DMS79 treated with DMSO at 0.1 percent for 48 hours (cell line): ENCODE measurements around the gene CORO1C.
"Not testable (repeated sequence)": the region's sequence is repeated elsewhere in the genome, so short reads cannot be mapped to it uniquely, and the experiment has no call there.

Source experiments
- DNase-seq: peaks from one replicate; lab custom pipeline; 2025; lab: John Stamatoyannopoulos, UW

The CORO1C gene

DNA sequence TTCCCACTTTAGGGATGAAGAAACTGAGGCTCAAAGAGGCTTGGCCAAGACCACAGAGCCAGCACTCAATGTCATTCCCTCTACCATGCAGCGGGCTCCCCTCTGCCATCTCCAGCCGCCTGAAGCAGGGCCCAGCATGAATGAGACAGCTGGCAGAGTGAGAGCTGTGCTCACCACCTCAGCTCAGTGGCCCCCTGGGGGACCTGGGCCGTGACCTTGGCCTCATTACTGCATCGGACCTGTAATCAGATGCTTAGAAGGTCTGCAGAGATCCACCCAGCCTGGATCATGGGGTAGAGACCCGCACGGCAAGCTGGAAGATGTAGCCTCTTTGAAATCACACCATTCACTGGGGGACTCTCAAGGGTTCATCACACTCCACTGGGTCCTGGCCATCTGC is 22.7 kb upstream of the CORO1C start:
- no peak for DNase-seq

DNA sequence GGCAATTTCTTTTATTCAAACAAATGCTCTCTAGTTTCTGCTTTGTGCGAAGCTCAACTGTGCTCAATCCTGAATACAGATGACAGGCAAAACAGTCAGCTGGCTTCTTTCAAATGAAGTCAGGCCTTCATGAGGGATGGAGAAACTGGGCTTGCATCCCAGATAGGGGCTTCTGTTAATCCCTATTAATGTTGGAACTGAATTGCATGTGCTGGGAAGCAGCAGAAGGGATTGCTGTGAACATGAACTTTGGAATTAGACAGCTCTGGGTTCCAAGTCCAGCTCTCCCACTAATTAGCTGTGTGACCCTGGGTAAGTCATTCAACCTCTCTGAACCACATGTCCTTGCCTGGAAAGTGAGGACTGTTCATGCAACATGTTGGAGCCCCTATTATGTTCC is 21.1 kb upstream of the CORO1C start:
- no peak for DNase-seq

DNA sequence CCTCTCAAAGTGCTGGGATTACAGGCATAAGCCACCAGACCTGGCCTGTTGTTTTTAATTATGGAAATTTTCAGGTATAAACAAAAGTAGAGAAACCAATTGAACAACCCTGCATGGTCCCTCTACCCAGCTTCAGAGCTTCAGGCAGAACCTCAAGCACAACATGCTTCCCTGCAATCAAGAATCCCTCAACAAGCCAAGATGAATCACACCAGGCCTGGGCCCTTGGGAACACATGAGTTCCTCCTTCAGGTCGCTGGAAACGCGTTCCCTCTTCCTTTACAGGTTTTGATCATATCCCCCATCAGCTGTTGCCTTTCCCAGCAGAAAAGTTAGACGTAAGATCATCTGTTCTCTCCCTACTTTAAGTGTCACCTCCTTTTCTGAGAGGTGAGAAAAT is 20.5 kb upstream of the CORO1C start:
- no peak for DNase-seq

DNA sequence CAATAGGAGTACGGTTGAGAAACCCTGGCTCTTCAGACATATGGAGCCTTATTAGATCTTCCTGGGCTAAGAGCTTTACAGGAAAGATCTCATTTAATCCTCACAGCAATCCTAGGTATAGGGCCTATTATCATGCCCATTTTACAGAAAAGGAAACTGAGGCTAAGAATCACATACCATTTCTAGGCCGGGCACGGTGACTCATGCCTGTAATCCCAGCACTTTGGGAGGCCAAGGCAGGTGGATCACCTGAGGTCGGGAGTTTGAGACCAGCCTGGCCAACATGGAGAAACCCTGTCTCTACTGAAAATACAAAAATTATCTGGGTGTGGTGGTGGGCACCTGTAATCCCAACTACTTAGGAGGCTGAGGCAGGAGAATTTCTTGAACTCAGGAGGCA is 19.7 kb upstream of the CORO1C start:
- DNase-seq = not testable (repeated sequence)

DNA sequence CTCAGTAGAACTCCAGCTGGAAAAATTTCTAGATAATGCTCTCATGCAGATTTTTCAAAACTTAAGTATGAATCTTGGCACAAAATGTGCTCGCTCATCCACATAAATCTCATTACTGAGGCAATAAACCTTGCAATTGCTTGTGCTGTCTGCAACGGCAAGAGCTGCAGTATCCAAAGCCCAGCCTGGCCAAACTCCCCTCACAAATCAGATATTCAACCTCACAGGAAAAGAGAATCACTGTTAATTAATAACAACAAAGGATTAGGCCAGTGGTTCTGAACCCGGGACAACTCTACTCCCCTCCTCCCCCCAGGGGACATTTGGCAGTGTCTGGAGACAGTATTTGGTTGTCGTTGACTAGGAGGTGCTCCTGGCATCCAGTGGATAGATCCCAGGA is 19.2 kb upstream of the CORO1C start:
- DNase-seq = no peak

DNA sequence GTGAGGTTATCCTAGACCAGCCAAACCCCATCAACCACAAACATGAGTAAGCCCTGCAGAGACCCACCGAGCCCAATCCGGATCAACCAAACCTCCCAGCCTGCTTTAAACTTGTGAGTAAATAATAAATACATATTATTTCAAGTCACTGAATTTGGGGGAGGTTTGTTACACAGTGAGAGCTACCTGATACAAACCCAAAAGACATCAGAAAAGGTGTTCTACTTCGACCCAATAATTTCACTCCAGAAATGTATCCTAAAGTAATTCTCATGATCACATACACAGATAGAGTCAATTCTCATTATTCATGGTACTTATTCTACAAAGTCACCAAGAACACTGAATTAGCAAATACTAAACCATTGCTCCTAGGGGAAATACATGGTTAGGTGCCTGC is 16.2 kb upstream of the CORO1C start:
- no peak for DNase-seq

DNA sequence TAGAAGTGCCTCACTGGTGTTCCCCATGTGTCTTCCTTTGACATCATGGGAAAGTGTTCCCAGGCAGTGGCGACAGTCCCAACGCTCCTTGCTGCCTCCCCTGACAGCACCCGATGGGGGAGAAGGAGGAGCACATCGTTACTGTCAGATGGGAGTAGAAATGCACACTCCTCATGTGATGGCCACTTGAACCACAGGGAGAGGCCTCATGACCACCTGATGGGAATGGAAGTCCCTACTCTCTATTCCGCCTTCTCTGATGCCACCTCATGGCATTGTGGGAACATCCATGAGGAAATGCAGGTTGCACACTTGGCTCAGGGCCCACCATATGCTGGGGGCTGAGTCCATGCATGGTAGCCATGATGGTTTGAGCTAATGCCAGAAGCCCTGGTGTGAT is 14.3 kb upstream of the CORO1C start:
- no peak for DNase-seq

DNA sequence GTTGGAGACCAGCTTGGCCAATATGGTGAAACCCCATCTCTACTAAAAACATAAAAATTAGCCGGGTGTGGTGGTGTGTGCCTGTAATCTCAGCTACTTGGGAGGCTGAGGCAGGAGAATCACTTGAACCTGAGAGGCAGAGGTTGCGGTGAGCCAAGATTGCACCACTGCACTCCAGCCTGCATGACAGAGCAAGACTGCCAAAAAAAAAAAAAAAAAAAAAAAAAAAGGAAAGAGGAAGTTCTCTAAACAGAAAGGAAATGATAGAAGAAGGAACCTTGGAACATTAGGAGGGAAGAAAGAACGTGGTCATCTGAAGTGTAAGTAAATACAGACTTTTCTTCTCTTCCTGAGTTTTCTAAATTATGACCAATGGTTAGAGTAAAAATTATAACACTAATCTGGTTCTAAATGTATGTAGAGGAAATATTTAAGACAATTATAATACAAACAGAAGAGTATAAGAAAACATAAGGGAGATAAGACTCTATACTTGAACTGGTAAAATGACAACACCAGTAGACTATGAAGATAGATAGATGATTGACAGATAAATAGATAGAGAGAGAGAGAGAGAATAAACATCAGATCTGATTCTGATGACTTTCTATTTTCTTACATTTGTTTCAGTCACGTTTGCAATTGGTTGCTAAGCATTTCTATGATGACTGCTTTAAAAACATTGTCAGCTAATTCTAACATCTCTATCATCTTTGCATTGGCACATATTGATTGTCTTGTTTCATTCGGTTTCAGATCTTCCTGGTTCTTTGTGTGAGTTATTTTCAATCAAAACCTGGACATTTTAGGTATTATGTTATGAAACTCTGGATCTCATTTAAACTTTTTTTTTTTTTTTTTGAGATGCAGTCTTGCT is 12.9 kb upstream of the CORO1C start:
- DNase-seq = no peak

DNA sequence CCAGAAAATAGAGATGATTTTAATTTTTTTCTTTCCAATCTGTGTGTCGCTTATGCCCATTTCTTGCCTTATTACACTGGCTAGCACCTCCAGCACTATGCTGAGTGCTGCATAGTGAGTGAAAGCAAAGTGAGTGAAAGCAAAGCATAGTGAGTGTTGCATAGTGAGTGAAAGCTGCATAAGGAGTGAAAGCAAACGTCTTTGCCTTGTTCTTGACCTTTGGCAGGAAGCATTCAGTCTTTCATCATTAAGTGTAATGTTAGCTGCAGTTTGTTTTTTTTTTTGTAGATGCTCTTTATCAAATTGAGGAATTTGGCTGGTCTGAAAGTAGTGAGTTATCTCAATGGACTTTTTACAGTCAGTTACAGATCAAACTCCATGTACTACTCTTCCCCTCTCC is 6.9 kb upstream of the CORO1C start:
- DNase-seq = no peak

DNA sequence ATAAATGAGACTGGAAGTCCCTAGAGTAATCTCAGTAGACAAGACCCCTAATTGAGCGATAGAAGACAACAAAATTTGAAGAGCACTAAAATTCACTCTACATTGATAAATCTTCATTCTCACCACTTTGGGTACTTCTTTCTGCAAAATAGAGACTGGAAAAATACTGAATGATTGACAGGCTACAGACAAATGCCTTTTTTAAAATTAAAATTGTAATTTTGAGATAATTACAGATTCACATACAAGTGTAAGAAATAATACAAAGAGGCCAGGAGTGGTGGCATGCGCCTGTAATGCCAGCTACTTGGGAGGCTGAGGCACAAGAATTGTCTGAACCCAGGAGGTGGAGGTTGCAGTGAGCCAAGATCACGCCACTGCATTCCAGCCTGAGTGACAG is 4.5 kb upstream of the CORO1C start:
- DNase-seq = no peak

DNA sequence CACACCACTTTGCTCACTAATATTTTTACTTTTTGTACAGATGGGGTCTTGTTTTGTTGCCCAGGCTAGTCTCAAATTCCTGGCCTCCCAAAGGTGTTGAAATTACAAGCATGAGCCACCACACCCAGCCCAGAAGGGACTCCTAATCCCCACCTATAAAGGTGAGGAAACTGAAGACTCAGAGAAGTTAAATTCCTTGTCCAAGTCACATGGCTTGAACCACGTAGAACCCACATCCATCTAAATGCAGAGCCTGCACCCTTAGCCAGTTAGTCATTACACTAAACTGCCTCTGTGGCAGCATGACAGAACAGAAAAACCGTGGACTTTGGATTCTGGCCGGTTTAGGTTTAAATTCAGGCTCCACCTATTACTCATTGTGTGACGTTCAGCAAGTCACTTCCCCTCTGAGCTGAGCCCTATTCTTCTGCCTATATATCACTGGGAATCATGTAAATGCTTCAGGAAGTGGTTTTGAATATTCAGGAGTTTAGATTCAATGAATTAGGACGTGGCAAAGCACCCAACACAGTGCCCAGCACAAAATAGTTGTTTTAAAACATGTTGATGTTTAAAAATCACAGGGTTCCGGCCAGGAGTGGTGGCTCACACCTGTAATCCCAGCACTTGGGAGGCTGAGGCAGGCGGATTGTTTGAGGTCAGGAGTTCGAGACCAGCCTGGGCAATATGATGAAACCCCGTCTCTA is 3.0 kb upstream of the CORO1C start:
- no peak for DNase-seq

DNA sequence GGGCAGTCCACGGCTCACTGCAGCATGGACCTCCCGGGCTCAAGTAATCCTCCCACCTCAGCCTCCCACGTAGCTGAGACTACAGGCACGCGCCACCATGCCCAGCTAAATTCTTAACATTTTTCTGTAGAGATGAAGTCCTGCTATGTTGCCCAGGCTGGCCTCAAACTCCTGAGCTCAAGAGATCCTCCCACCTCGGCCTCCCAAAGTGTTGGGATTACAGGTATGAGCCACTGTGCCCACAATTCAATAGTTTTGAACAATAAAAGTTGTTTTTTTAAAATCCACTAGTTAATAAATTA is 1.9 kb upstream of the CORO1C start:
- not testable (repeated sequence) for DNase-seq

DNA sequence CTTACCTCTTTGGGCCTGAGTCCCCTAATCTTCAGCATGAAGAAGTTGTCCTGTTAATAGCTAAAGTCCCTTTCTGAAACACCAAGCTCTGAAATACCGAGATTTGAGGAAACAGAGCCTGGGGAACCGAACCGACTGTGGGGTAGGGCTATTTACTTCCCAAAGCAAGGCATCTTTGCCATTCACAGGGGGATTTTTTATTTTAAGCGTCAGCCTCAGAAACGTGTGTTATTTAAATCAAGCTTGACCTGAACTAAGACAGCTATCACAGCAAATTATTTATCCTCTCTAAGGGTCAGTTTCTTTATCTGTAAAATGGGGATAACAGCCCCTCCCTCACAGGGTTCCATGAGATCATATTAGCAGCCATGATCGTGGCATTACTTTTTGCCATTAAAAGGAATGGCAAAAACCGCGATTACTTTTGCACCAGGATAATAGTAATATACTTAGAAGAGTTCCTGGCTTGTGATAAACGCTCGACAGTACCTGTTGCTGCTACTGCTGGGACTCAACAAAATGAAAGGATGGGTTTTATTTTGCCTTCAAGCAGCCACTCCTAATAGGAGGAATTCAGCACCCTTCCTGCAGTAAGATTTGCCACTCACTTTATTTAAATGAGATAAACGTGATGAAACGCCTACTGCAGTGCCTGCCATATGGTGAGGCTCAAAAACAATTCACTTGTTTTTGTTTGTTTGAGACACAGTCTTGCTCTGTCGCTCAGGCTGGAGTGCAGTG is 1.3 kb upstream of the CORO1C start:
- no peak for DNase-seq

DNA sequence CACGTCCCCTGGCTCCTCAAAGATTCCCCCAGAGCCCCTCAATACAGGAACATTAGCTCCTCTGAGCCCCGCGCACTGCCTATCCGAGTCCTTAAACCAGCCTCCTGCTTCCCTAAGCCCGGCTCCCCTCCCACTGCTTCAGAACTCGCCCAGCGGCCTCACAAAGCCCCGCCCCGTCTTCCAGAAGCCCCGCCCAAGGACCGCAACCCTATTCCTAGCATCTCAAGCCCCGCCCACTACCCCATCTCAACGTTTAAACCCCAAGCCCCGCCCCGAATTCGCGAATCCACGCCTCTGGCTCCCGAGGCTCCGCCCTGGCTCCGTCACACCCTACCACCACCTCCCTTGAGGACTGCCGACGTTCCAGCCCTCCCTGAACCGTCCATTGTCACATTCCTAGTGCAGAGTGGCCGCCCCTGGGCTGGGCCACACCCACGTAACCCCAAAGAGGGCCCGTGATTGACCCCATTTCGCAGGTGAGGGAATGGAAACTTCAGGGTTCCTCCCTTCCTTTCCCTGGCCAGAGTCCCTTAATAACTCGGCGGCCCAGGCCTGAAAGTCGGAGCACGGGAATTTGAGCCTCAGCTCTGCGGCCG is 646 bp upstream of the CORO1C start:
- DNase-seq = no peak

DNA sequence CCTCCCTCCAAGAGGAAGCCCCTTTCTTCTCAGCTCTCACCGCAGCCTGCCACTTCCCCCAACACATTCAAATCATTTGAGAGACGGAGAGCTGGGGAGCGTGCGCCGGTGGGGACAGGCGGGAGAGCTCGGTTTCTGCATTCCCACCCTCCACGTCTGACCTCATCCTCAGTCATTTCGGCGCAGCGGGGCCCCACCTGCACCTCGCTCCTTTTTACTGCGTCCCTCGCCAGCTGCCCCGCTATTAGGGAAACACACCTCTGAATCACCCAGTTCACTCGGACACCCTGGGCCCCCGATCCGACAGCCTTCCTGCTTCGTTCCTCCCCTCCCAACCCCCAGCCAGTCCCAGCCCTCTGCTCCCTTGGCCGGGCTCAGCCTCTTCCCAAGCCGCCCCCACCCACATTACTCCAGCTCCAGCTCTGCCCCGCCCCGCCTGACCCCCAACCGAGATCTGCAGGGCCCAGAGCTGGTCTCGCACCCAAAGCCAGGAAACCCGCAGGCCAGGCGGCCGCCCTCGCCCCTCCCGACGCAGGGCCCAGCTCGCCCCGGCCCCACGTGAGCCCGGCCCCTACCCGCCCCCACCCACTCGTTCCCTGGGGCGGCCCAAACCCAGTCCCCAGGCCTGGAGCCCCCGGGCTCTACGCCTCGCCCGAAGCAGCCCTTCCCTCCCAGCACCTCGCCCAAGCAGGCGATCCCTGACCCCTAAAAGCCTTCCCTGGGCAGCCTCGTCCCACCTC is 783 bp downstream of the CORO1C start:
- peak; percentile 82 for DNase-seq

DNA sequence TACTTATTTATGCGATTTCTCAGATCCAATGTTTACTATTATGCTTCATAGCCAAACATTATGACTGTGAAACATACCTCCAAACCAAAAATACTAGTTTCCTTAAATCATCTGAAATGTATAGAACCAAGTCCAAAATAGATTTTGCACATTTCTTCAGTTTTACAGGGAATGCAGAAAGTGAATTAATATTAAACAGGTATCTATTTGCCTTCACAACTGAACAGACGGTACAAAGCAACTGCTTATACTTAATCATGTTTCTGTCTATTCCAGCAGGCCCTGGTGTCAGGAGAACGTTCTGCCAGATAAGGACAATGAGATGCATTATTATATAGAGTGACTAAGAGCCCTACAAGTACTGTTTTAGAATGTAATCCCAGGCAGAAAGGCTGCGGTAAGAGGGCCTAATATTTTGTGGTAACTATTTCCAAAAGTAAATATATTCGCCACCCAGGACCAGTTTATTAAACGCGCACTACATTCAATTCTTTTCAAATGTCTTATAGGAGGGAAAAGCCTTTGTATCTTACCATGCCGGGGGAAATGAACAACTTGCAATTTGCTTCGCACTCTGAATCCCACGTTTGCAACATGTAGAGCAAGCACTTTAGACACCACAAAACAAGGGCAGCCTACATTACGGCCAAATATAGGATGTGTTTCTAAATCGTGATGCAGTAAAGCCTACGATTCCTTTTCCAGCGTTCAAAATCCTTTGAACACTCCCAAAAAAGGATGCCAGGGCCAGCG is 1.5 kb downstream of the CORO1C start:
- peak; percentile 88 for DNase-seq

DNA sequence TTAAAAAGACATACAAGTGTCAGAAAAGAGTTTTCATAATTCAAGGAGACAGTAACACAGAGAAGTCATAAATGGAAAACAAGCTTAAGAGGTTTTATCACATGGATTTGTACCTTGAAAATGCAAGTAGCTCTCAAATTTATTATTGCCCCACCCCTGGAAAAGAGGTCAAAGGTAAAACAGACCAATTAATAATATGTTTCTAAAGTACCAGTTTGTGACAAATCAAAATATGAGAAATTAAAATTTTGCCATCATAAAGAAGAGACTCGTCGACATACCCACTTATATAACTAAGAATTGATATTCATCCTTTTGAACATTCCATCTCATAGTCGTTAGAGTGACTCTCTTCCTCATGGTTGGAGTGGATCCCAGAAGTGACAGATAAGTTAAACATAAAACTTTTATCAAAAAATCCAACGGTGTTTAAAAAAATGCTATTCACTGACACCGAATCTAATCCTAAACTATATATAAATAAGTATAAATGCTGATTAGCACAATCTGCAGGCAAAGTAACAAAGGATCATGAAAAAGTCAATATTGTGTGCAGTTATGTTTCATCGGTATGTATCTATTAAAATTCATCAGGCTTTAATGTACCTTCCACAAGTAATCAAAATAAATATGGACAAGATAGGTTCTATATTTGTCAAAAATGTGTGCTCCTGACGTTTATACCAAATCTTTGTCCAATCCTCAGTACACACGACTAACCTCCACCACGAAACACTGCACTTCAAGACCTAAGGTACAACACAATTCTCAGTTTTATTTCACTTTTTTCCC is 2.3 kb downstream of the CORO1C start:
- DNase-seq = no peak

DNA sequence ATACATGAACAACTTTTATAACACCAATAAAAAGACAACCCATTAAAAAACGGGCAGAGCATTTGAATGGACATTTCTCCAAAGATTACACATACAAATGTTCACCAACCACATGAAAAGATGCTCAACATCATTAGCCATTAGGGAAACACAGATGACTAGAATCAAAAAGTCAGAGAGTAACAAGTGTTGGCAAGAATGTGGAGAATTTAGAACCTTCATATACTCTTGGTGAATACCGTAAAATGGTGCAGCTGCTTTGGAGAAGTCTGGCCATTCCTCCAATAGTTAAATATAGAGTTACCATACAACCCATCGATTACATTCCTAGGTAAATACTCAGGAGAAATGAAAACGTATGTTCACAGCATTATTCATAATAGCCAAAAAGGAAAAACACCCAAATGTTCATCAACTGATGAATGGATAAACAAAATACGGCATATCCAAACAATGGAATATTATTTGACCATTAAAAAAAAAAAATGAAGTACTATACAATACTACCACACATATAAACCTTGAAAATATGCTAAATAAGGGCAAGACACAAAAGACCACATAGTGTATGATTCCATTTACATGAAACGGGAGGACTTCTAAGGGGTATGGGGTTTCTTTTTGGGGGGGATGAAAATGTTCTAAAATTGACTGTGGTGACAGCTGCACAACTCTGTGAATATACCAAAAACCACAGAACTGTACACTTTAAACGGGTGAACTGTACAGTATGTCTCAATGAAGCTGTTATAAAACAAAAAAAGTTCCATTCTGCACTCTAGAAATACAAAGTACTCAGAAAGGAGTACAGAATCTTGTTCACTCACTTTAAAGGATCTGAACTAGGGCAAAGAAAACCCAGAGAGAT is 3.2 kb downstream of the CORO1C start:
- DNase-seq = no peak

DNA sequence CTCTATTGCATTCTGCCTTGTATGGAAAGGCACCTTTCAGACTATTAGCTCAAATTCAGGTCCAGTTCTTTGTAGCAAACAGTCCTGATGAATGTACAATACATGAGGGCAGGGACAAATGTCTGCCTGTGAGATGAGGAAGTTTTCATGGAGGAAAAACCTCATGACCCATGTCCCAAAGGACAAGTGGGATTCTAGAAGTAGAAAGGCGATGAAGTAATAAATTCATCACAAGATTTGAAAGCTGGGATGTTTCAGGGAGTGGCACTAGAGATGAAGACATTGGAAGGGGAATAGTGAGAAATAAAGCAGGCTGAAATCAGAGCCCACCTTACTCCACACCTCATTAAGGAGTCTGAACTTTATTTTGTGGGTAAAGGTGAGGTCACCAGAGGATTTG is 4.2 kb downstream of the CORO1C start:
- no peak for DNase-seq

DNA sequence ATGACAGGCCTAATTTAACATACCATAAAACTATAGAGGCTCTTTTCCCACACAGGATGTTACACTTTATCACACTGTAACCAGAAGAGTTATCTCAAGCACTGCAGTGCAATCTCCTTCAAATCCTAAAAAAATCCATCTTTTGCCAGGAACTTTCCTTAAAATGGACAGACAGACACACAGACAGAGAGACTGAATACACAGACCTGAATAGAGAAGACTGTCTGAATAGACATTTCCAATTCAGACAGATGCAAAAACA is 6.5 kb downstream of the CORO1C start:
- DNase-seq = no peak
